K562 (cell line): ENCODE measurements around the gene KCNQ2. TPM values are rescaled to one million over a fixed set of nuclear protein-coding genes. Genes with fewer than 3 reads are reported as not detected.

Source experiments
- ATAC-seq: fragments of 200-7000 bp; cut with Tn5 transposase; 3 replicates; pipeline ENCODE4 v1.9.1; 2020; ENCODE audit warnings: moderate library complexity
- BruUV-seq: library from RNA; stranded (reverse); fragments of 400-500 nt; replicated peaks from 2 replicates; lab custom pipeline; 2021; lab: Mats Ljungman, UMichigan
- CTCF ChIA-PET: fragments of 300-600 bp; formaldehyde crosslinking; extraction: SDS; loops from one replicate; lab custom pipeline; 2021; ENCODE audit warnings: low intra/inter-chr PET ratio; lab: Yijun Ruan, JAX
- POLR2A ChIA-PET: fragments of 300-600, 350-650 bp; sonication (Branson Sonifier 250); formaldehyde crosslinking; extraction: SDS; loops from one replicate; lab custom pipeline; 2021; ENCODE audit warnings: antibody characterized with exemption, inconsistent platforms; lab: Yijun Ruan, JAX
- DNase-seq, 4 experiments: peaks; one replicate each; pipeline versions ENCODE4 v3.0.0 to v3.0.0-alpha.2; 2011 to 2018; ENCODE audit warnings: low spot score in 3 of 4, mixed read lengths in 3 of 4; ENCODE audit errors: extremely low read depth in 1 of 4
- FAIRE-seq: peaks from 2 replicates; lab custom pipeline; 2011; peaks lifted over from hg19 to GRCh38; lab: Jason Lieb, UNC
- H2AFZ ChIP-seq: 2 replicates; pipeline ENCODE4 v1.6.0; 2011; ENCODE audit warnings: low read depth, low read length, control low read depth, inconsistent platforms
- H3K27ac ChIP-seq: fragments of 200-600 bp; 3 replicates; pipeline ENCODE4 v1.8.0; 2011; ENCODE audit warnings: low read depth, mild to moderate bottlenecking, control low read depth, inconsistent platforms, low read length, moderate library complexity, mixed read lengths; ENCODE audit errors: extremely low read depth
- H3K27me3 ChIP-seq, 2 experiments: fragments of 300-600 bp in 1 of 2; 2 replicates in 1 of 2; 3 replicates in 1 of 2; pipeline versions ENCODE4 v1.6.0 to v1.8.0; 2011; ENCODE audit warnings: inconsistent platforms in 2 of 2, low read length in 2 of 2, mild to moderate bottlenecking in 1 of 2, mixed read lengths in 1 of 2, moderate library complexity in 1 of 2; ENCODE audit not compliant: control insufficient read depth in 2 of 2, insufficient read depth in 2 of 2
- H3K36me3 ChIP-seq: fragments of 300-600 bp; 3 replicates; pipeline ENCODE4 v1.8.0; 2011; ENCODE audit warnings: mild to moderate bottlenecking, low read length, inconsistent platforms; ENCODE audit not compliant: control insufficient read depth, insufficient read depth
- H3K4me1 ChIP-seq, 2 experiments: fragments of 200-600 bp in 1 of 2; replicated peaks in 1 of 2; 2 replicates in 1 of 2; 3 replicates in 1 of 2; pipeline versions ENCODE4 v1.5.1 to v1.8.0; 2011; ENCODE audit warnings: inconsistent platforms in 2 of 2, low read length in 2 of 2, mild to moderate bottlenecking in 1 of 2, mixed read lengths in 1 of 2, moderate library complexity in 1 of 2; ENCODE audit not compliant: control insufficient read depth in 2 of 2, insufficient read depth in 2 of 2
- H3K4me2 ChIP-seq: 2 replicates; pipeline ENCODE4 v1.6.1; 2011; ENCODE audit warnings: low read length, control low read depth, inconsistent platforms, mixed read lengths; ENCODE audit not compliant: insufficient read depth
- H3K4me3 ChIP-seq: fragments of 200-600 bp; sonication (generic), shearing (Covaris generic); 2 replicates; pipeline ENCODE4 v1.5.1; 2016; ENCODE audit warnings: control low read depth, inconsistent platforms
- H3K79me2 ChIP-seq: fragments of 200-600 bp; 3 replicates; pipeline ENCODE4 v1.8.0; 2011; ENCODE audit warnings: low read length, inconsistent platforms; ENCODE audit not compliant: control insufficient read depth, insufficient read depth
- H3K9ac ChIP-seq, 2 experiments: 2 replicates each; pipeline versions ENCODE4 v1.6.0 to v1.6.1; 2011; ENCODE audit warnings: low read depth in 2 of 2, low read length in 2 of 2, control low read depth in 1 of 2, inconsistent platforms in 1 of 2, mild to moderate bottlenecking in 1 of 2, mixed read lengths in 1 of 2; ENCODE audit not compliant: insufficient read depth in 1 of 2
- H3K9me1 ChIP-seq: one replicate; pipeline ENCODE4 v1.6.0; 2011; ENCODE audit warnings: inconsistent platforms, mild to moderate bottlenecking, low read length, moderate library complexity; ENCODE audit not compliant: control insufficient read depth, insufficient read depth
- H3K9me3 ChIP-seq: replicated peaks from 2 replicates; pipeline ENCODE4 v1.5.1; 2011; ENCODE audit warnings: low read depth, low read length, inconsistent platforms; ENCODE audit not compliant: control insufficient read depth, insufficient read depth
- H4K20me1 ChIP-seq: replicated peaks from 2 replicates; pipeline ENCODE4 v1.6.1; 2011; ENCODE audit warnings: low read length, inconsistent platforms, mixed read lengths; ENCODE audit not compliant: control insufficient read depth, insufficient read depth
- AFF4 ChIP-seq: sonication (generic); formaldehyde crosslinking; IDR thresholded peaks from 2 replicates; pipeline ENCODE4 v1.8.0; 2023; ENCODE audit warnings: mild to moderate bottlenecking, missing genetic modification reagents
- BCLAF1 ChIP-seq, 2 experiments: fragments of 450-650 bp in 1 of 2; IDR thresholded peaks; 2 replicates each; pipeline ENCODE4 v1.6.1; 2011 to 2017; ENCODE audit warnings: low read depth in 2 of 2, antibody characterized with exemption in 1 of 2, borderline replicate concordance in 1 of 2, low read length in 1 of 2, mild to moderate bottlenecking in 1 of 2, mixed read lengths in 1 of 2; ENCODE audit not compliant: control insufficient read depth in 1 of 2
- IRF9 ChIP-seq: fragments of 450-650 bp; IDR thresholded peaks from 2 replicates; pipeline ENCODE4 v1.6.1; 2016; ENCODE audit warnings: missing biosample characterization, missing genetic modification characterization
- NR2F6 ChIP-seq: fragments of 450-650 bp; formaldehyde crosslinking; IDR thresholded peaks from 2 replicates; pipeline ENCODE4 v1.4.0; 2020; ENCODE audit warnings: mild to moderate bottlenecking
- UBTF ChIP-seq, 2 experiments: IDR thresholded peaks; 2 replicates each; pipeline ENCODE4 v1.6.1; 2012; ENCODE audit warnings: improper control_type of control experiment in 2 of 2, low read depth in 2 of 2, low read length in 2 of 2, borderline replicate concordance in 1 of 2
- ZNF121 ChIP-seq: sonication (generic); formaldehyde crosslinking; conservative IDR thresholded peaks from 2 replicates; pipeline ENCODE4 v1.8.0; 2022; ENCODE audit warnings: missing genetic modification reagents
- ZNF282 ChIP-seq: sonication (generic); formaldehyde crosslinking; IDR thresholded peaks from 2 replicates; pipeline ENCODE4 v1.8.1; 2023; ENCODE audit warnings: missing genetic modification reagents
- WGBS: fragments of 100-300 bp; shearing (Covaris generic); methylation state at CpG from one replicate; pipeline ENCODE4 v1.1.6; 2016; ENCODE audit warnings: low coverage, mixed read lengths; ENCODE audit not compliant: insufficient coverage; ENCODE audit errors: missing lambda C conversion rate; 5-methylcytosine and 5-hydroxymethylcytosine counted together
- in situ Hi-C: fragments of 300-500 bp; cut with MboI; formaldehyde crosslinking; loops from 4 replicates; pipeline ENCODE4 v1.15.0; 2018; ENCODE audit warnings: inconsistent platforms, mixed read lengths
- intact Hi-C: fragments of 100-400 bp; cut with micrococcal nuclease; formaldehyde crosslinking; loops from 2 replicates; pipeline ENCODE4 v1.14.2; 2022
- polyA plus RNA-seq, 8 experiments: library from polyadenylated mRNA; depleted of rRNA in 4 of 8; stranded (reverse) in 5 of 8; unstranded in 3 of 8; fragments of >200 nt; fragmentation: Nextera tagmentation in 2 of 8; fragmentation: Illumina TruSeq in 1 of 8; extraction: Ambion mirVana in 2 of 8; extraction: Trizol in 1 of 8; gene quantifications; 2 replicates each; pipeline versions ENCODE4 v1.2.1 to v1.2.3, GENCODE V29; 2011 to 2014; ENCODE audit warnings: inconsistent platforms in 1 of 8, missing spikeins in 1 of 8
- total RNA-seq, 7 experiments: library from RNA; depleted of rRNA in 6 of 7; stranded (reverse); fragments of >200 nt in 6 of 7; fragmentation: Illumina TruSeq in 2 of 7; extraction: Trizol in 2 of 7; gene quantifications; 2 replicates each; pipeline versions ENCODE4 v1.2.1 to v1.2.3, GENCODE V29; 2011 to 2021; ENCODE audit warnings: low replicate concordance in 1 of 7

The KCNQ2 gene
- total and polyA plus RNA-seq, 9 of the 15 experiments (the other 6 are each of a cell fraction or from before 2014, with no cell fraction given): 0.13 to 0.16 TPM; not detected in 7

GRCh38 chr20:63406617-63407245, 65.7 kb downstream of the KCNQ2 start:
- Histone ChIP-seq H3K9me1 (no peaks in the 10 kb centered on the region), H3K4me1 (peaks cover 0 to 38% of the 10 kb centered on the region in 2 experiments; a peak in 2 of 5 replicates), H3K79me2 (no peaks in the 10 kb centered on the region), H3K36me3 (no peaks in the 10 kb centered on the region), H2AFZ (no peak overlapping the region), H3K27ac (no peak overlapping the region), H4K20me1 (peaks cover 4% of the 10 kb centered on the region; the same call in 1 of the 2 replicates), H3K27me3 (peaks cover 15 to 84% of the 10 kb centered on the region in 2 experiments; a peak in 4 of 5 replicates), H3K9me3 (no peaks in the 10 kb centered on the region), H3K9ac (no peak overlapping the region), H3K4me2 (no peak overlapping the region), H3K4me3 (no peak overlapping the region)
- BruUV-seq: no TSS peak
- intact Hi-C loops: no loop called here
- DNase-seq (no peak), ATAC-seq (no peak), FAIRE-seq (no peak)
- in situ Hi-C loops: no loop called here
- ChIA-PET POLR2A (interaction anchor here (0.6 kb wide), 1 partner anchor 99 kb away, joined by 3 read pairs; no protein-coding TSS in a partner anchor), CTCF (no interaction called here)
- WGBS: 8% methylated on average over 50 of the region's 60 CpGs
- TF ChIP-seq IRF9 (no peak), UBTF (IDR thresholded peaks at IDR 0.05; ENCODE audit: borderline replicate concordance in 1 of 2, low read depth in 2 of 2, low read length in 2 of 2) (0 out of 4 replicates have a peak, but pooled peaks of 1 of the 2 experiments have one; percentile 3), ZNF282 (no peak), AFF4 (no peak), ZNF121 (CRISPR knock-in tag) (no peak), BCLAF1 (IDR thresholded peaks at IDR 0.05; ENCODE audit: borderline replicate concordance in 1 of 2, control insufficient read depth in 1 of 2, low read depth in 2 of 2, low read length in 1 of 2) (no peak), NR2F6 (no peak)
